ENCODE data around the gene SLC66A1.
A peak's percentile ranks its signal among the peaks of the same experiment; 100 is the strongest.
"Not testable (repeated sequence)": the region's sequence is repeated elsewhere in the genome, so short reads cannot be mapped to it uniquely, and the experiment has no call there.

The SLC66A1 gene, protein sequence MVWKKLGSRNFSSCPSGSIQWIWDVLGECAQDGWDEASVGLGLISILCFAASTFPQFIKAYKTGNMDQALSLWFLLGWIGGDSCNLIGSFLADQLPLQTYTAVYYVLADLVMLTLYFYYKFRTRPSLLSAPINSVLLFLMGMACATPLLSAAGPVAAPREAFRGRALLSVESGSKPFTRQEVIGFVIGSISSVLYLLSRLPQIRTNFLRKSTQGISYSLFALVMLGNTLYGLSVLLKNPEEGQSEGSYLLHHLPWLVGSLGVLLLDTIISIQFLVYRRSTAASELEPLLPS

DNA sequence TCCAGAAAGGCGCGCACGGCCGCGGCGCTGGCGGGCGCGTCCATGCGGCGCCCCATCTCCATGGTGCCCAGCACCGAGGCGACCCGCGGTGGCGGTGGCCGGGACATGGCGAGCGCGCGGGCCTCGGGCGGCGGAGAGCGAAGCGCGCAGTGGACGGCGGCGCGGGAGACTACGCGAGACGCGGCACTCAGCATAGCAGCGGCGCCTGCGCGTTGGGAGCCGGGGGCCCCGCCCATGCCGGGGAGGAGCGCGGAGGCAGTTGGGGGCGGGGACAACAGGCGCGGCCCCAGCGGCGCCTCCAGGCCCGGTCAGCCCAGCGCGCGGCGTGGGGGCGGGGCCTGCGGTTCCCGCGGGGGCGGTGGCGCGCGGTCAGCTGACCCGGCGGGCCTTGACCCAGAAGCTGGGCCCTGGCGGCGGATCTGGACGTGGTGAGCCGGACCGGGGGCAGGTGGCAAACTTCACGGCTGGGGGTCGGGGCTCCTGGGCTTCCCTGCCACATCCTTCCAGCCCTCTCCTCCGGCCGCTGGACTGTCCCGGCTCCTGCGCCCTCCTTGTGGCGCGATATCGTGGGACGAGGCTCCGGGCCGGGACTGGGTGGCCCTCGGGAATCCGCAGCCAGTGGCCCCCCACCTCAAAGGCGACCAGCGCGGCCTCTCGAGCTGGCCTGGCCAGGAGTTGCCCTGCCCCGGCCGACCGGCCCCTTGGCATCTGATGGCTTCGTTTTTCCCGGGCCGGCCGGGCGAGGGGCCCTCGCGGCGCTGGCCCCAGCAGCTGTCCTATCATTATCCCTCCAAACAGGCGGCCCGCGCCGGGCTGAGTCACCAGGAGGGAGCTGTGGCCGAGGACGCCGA lies at the start of gene SLC66A1, which contains the start of gene AKR7A2:
TSS of gene SLC66A1 (plus strand) at position 396 of the 851 bp plus-strand sequence. CDS start 5,352 bp downstream, outside the sequence.
TSS of gene AKR7A2 (minus strand) at position 214 of the 851 bp plus-strand sequence. CDS start at position 194, 20 bp downstream.
- peaks cover 6 to 8% of the 10 kb centered on the region in 2 donors for H3K36me3 ChIP-seq (ENCODE audit: control insufficient read depth in 2 of 2, insufficient read depth in 2 of 2, low read length in 2 of 2)
- H3K27me3 ChIP-seq (ENCODE audit: control insufficient read depth in 2 of 2, insufficient read depth in 2 of 2, low read length in 2 of 2): no peaks in the 10 kb centered on the region
- peak within 1 kb of the TSS; percentile 77 to 80 for H3K27ac ChIP-seq (ENCODE audit: low read depth in 2 of 2, low read length in 2 of 2)
- H3K9me3 ChIP-seq (ENCODE audit: control insufficient read depth in 2 of 2, low read length in 2 of 2): no peaks in the 10 kb centered on the region
- peak within 1 kb of the TSS; percentile 81 to 89 for H3K9ac ChIP-seq (ENCODE audit: low read depth in 1 of 2, low read length in 2 of 2)
- H3K4me3 ChIP-seq (ENCODE audit: low read length in 2 of 2): peak within 1 kb of the TSS; percentile 83 to 85
- H3K4me1 ChIP-seq (ENCODE audit: control insufficient read depth in 2 of 2, insufficient read depth in 2 of 2, low read length in 2 of 2): peaks cover 40 to 45% of the 10 kb centered on the region in 2 donors

DNA sequence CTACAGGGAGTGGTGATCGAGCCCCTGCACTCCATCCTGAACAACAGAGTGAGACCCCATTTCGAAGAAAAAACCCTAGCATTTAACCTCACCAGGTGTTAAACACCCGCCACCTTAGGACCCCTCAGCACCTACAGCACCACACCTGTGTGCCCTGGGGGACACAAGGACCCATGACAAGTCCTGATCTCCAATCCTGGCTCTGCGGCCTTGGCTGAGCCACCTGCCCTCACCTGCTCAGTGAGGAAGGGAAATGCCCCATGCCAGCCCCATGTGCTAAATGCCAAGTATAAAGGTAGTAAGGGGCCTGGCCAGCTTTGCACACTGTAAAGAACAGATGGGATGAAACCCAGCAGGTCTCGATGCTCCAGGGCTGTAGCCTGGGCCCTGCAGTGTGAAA lies 49.4 kb upstream of the SLC66A1 start:
- Histone ChIP-seq H3K9ac (ENCODE audit: low read depth in 1 of 2, low read length in 2 of 2) (no peak overlapping the region), H3K9me3 (ENCODE audit: control insufficient read depth in 2 of 2, low read length in 2 of 2) (no peaks in the 10 kb centered on the region), H3K27me3 (ENCODE audit: control insufficient read depth in 2 of 2, insufficient read depth in 2 of 2, low read length in 2 of 2) (no peaks in the 10 kb centered on the region), H3K27ac (ENCODE audit: low read depth in 2 of 2, low read length in 2 of 2) (no peak overlapping the region), H3K36me3 (ENCODE audit: control insufficient read depth in 2 of 2, insufficient read depth in 2 of 2, low read length in 2 of 2) (peaks cover 22 to 33% of the 10 kb centered on the region in 2 donors), H3K4me1 (ENCODE audit: control insufficient read depth in 2 of 2, insufficient read depth in 2 of 2, low read length in 2 of 2) (peaks cover 0 to 12% of the 10 kb centered on the region in 2 donors), H3K4me3 (ENCODE audit: low read length in 2 of 2) (no peak overlapping the region)

DNA sequence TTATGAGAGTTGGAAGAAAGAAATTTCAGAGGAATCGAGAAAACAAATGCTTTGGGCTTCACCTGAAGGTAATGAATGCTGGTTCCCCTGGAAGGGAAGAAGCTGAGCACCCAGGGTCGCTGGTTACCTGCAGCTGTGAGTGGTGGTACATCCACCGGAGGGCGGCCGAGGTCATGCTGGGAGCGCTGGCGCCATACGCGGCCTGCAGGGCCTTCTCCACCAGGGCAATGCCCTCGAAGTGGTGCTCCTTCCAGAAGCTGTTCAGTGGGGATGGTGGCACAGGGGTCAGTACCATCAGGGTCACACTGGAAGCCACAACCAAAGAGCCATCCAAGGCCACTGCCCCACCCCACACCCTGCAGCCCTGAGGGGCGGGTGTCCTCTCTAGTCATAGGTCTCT lies 43.7 kb upstream of the SLC66A1 start:
- no peak overlapping the region for H3K4me3 ChIP-seq (ENCODE audit: low read length in 2 of 2)
- H3K4me1 ChIP-seq (ENCODE audit: control insufficient read depth in 2 of 2, insufficient read depth in 2 of 2, low read length in 2 of 2): peaks cover 0 to 11% of the 10 kb centered on the region in 2 donors
- H3K36me3 ChIP-seq (ENCODE audit: control insufficient read depth in 2 of 2, insufficient read depth in 2 of 2, low read length in 2 of 2): peaks cover 13 to 16% of the 10 kb centered on the region in 2 donors
- no peaks in the 10 kb centered on the region for H3K9me3 ChIP-seq (ENCODE audit: control insufficient read depth in 2 of 2, low read length in 2 of 2)
- H3K27ac ChIP-seq (ENCODE audit: low read depth in 2 of 2, low read length in 2 of 2): no peak overlapping the region
- H3K27me3 ChIP-seq (ENCODE audit: control insufficient read depth in 2 of 2, insufficient read depth in 2 of 2, low read length in 2 of 2): no peaks in the 10 kb centered on the region
- no peak overlapping the region for H3K9ac ChIP-seq (ENCODE audit: low read depth in 1 of 2, low read length in 2 of 2)

DNA sequence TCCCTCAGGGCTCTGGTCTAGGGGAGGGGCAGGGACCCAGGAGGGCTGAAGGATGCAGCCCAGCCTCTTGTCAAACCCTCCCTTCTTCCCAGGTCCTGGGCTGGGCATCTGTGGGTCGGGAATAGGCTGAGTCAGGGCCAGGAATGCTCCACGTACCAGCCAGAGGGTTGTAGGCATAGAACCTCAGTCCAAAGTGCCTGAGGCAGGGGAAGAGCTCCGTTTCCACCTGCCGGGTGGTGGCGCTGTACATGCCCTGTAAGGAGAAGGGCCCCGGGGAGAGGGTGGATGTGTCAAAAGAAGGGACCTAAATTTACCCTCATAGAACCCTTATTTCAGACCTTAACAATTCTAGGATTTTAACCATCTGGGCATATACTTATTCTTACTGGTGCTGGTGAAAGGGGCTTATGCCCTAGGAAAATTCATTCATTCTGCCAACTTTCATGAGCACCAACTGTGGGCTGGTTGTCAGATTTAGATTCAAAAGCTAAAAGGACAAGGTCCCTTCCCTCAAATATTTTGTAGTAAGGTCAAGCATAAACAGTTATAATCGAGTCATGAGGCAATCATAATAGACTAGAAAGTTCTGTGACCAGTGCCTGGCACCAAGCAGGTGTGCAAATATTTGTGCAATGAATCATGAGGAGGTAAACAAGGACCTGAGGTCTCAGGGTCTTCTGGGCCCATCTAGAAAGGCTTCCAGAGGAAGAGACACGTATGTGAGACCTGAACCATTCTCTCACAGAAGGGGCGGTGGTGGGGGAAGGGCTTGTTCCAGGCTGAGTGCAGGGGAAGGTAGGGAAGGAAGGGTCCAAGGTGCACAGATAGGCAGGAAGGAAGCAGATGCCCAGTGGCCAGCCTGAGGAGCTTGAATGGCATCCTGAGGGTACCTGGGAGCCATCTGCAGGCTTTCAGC lies 42.4 kb upstream of the SLC66A1 start:
- not testable (repeated sequence) for H3K9ac ChIP-seq (ENCODE audit: low read depth in 1 of 2, low read length in 2 of 2); H3K27me3 ChIP-seq (ENCODE audit: control insufficient read depth in 2 of 2, insufficient read depth in 2 of 2, low read length in 2 of 2); H3K9me3 ChIP-seq (ENCODE audit: control insufficient read depth in 2 of 2, low read length in 2 of 2); H3K4me3 ChIP-seq (ENCODE audit: low read length in 2 of 2)
- peaks cover 13 to 16% of the 10 kb centered on the region in 2 donors for H3K36me3 ChIP-seq (ENCODE audit: control insufficient read depth in 2 of 2, insufficient read depth in 2 of 2, low read length in 2 of 2)
- peak overlapping the region in 1 of 2 donors; percentile 41 for H3K27ac ChIP-seq (ENCODE audit: low read depth in 2 of 2, low read length in 2 of 2)
- H3K4me1 ChIP-seq (ENCODE audit: control insufficient read depth in 2 of 2, insufficient read depth in 2 of 2, low read length in 2 of 2): peaks cover 0 to 18% of the 10 kb centered on the region in 2 donors

DNA sequence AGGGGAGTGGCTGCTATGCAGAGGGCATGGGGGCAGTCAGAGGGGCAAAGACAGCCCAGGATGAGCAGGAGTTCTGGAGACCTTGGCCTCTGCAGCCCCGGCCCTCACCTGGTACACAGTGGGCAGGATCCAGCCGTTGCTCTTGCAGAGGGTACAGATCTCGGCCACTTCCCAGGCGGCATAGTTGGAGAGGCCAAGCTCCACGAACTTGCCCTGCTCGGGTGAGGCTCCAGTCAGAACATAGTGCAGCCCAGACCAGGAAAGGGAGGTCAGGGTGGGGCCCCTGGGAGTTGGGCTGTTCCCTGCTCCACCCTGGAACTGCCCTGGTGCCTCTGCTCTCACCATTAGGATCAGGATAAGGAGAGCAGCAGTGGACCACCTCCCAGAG lies 41.8 kb upstream of the SLC66A1 start:
- H3K9ac ChIP-seq (ENCODE audit: low read depth in 1 of 2, low read length in 2 of 2); H3K4me3 ChIP-seq (ENCODE audit: low read length in 2 of 2); H3K27me3 ChIP-seq (ENCODE audit: control insufficient read depth in 2 of 2, insufficient read depth in 2 of 2, low read length in 2 of 2); H3K9me3 ChIP-seq (ENCODE audit: control insufficient read depth in 2 of 2, low read length in 2 of 2): not testable (repeated sequence)
- Histone ChIP-seq H3K27ac (ENCODE audit: low read depth in 2 of 2, low read length in 2 of 2) (peak overlapping the region; percentile 41 to 43), H3K36me3 (ENCODE audit: control insufficient read depth in 2 of 2, insufficient read depth in 2 of 2, low read length in 2 of 2) (peaks cover 13% of the 10 kb centered on the region in 2 donors), H3K4me1 (ENCODE audit: control insufficient read depth in 2 of 2, insufficient read depth in 2 of 2, low read length in 2 of 2) (peaks cover 0 to 18% of the 10 kb centered on the region in 2 donors)

DNA sequence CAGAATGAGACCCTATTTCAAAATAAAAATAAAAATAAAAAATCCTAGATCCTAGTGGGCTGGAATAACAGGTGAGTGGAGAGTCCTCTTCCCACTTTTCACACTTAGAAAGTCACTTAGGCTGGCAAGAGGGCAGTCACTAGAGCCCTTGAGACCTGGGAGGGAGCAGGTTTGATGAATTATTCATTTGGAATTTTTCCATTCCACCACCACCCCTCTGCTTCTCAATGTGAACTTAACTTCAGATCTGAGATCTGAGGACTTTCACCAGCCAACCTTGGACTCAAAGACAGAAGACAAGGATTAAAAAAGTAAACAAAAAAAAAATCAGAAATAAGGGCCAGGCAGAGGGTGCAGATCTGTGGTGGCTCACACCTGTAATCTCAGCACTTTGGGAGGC lies 40.1 kb upstream of the SLC66A1 start:
- Histone ChIP-seq H3K27ac (ENCODE audit: low read depth in 2 of 2, low read length in 2 of 2) (no peak overlapping the region), H3K9ac (ENCODE audit: low read depth in 1 of 2, low read length in 2 of 2) (no peak overlapping the region), H3K4me1 (ENCODE audit: control insufficient read depth in 2 of 2, insufficient read depth in 2 of 2, low read length in 2 of 2) (peaks cover 0 to 18% of the 10 kb centered on the region in 2 donors), H3K4me3 (ENCODE audit: low read length in 2 of 2) (no peak overlapping the region), H3K36me3 (ENCODE audit: control insufficient read depth in 2 of 2, insufficient read depth in 2 of 2, low read length in 2 of 2) (peaks cover 8 to 13% of the 10 kb centered on the region in 2 donors), H3K9me3 (ENCODE audit: control insufficient read depth in 2 of 2, low read length in 2 of 2) (no peaks in the 10 kb centered on the region), H3K27me3 (ENCODE audit: control insufficient read depth in 2 of 2, insufficient read depth in 2 of 2, low read length in 2 of 2) (no peaks in the 10 kb centered on the region)

DNA sequence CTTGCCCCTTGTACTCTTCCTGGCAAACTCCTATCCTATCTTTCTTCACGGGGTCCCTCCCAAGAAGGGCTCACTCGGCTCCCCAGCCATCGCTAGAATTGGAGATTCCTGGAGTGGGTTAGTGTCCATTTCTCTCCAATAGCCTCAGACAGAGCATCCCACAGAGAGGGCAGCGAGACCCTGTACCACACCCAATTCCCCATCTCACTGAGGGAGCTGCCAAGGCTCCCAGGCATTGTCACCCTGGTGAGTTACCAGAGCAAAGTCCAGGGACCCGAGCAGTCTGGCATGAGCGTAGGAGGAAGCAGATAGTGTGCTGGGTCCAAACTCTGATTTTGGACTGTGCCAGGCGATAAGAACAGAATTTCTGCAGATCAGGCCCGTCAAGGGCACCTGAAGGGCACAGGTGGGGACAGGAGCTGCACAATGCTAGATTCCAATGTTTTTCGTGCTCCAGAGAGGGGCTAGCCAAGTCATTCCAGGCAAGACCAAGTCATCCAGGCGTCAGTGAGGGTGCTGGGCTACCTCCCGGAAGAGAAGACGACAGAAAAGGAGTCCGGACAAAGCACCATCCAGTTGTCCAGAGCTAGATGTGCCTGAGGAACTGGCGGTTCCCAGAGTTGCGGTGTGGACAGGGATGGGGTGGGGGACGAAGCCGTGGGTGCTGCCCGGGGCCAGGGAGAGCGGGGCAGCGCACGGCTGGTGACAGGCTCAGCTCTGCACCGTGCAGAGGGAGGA lies 38.9 kb upstream of the SLC66A1 start:
- H3K9ac ChIP-seq (ENCODE audit: low read depth in 1 of 2, low read length in 2 of 2): peak overlapping the region in 1 of 2 donors; percentile 51
- H3K27ac ChIP-seq (ENCODE audit: low read depth in 2 of 2, low read length in 2 of 2): peak overlapping the region; percentile 43 to 45
- H3K27me3 ChIP-seq (ENCODE audit: control insufficient read depth in 2 of 2, insufficient read depth in 2 of 2, low read length in 2 of 2): no peaks in the 10 kb centered on the region
- H3K9me3 ChIP-seq (ENCODE audit: control insufficient read depth in 2 of 2, low read length in 2 of 2): no peaks in the 10 kb centered on the region
- H3K4me3 ChIP-seq (ENCODE audit: low read length in 2 of 2): no peak overlapping the region
- H3K36me3 ChIP-seq (ENCODE audit: control insufficient read depth in 2 of 2, insufficient read depth in 2 of 2, low read length in 2 of 2): peaks cover 8% of the 10 kb centered on the region in 2 donors
- peaks cover 0 to 18% of the 10 kb centered on the region in 2 donors for H3K4me1 ChIP-seq (ENCODE audit: control insufficient read depth in 2 of 2, insufficient read depth in 2 of 2, low read length in 2 of 2)

DNA sequence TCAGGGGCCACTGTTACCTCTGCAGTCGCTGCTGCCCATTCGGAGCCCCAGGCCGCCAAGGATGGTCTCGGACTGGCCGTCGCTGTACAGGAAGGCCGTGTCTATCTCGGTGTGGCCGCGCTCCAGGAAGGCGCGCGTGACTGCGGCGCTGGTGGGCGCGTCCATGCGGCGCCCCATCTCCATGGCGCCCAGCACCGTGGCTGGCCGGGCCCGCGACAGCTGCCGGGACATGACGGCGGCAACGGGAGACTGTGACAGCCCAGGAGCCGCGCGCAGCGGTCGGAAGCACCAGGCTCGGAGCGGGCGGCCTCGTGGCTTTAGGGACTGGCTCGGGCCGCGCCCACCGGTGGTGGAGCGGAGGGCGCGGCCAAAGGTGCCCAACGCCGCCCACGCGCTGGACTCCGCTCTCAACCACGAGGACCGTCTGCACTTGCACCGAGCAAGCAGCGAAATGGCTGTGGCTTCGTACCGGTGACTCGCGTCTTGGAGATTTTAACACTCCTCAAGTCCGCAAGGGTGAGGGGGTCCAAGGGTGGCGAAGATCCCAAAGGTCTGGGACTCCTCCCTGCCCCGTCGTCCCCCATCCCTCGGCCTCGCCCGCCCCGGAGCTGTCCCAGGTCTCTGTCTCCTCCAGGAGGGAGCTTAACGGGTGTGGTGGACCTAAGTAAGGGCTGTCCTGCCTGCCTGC lies 38.1 kb upstream of the SLC66A1 start:
- H3K9me3 ChIP-seq (ENCODE audit: control insufficient read depth in 2 of 2, low read length in 2 of 2); H3K36me3 ChIP-seq (ENCODE audit: control insufficient read depth in 2 of 2, insufficient read depth in 2 of 2, low read length in 2 of 2); H3K27me3 ChIP-seq (ENCODE audit: control insufficient read depth in 2 of 2, insufficient read depth in 2 of 2, low read length in 2 of 2); H3K4me3 ChIP-seq (ENCODE audit: low read length in 2 of 2): not testable (repeated sequence)
- Histone ChIP-seq H3K9ac (ENCODE audit: low read depth in 1 of 2, low read length in 2 of 2) (peak overlapping the region in 1 of 2 donors; percentile 51), H3K27ac (ENCODE audit: low read depth in 2 of 2, low read length in 2 of 2) (peak overlapping the region; percentile 43 to 45), H3K4me1 (ENCODE audit: control insufficient read depth in 2 of 2, insufficient read depth in 2 of 2, low read length in 2 of 2) (peaks cover 0 to 18% of the 10 kb centered on the region in 2 donors)

DNA sequence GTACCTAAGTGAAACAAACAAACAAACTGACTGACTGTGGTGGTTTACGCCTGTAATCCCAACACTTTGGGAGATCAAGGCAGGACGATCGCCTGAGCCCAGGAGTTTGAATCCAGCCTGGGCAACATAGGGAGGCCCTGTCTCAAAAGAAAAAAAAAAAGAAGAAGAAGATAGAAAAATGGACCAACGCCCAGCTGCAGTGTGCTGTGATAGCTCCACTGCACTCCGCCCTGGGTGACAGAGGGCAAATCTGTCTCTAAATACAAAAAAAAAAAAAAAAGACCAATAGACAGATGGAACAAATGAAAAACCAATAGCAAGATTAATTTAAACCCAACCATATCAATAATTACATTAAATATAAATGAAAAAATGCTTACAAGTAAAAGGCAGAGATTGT lies 37.5 kb upstream of the SLC66A1 start:
- Histone ChIP-seq H3K4me3 (ENCODE audit: low read length in 2 of 2) (no peak overlapping the region), H3K4me1 (ENCODE audit: control insufficient read depth in 2 of 2, insufficient read depth in 2 of 2, low read length in 2 of 2) (peaks cover 0 to 18% of the 10 kb centered on the region in 2 donors), H3K36me3 (ENCODE audit: control insufficient read depth in 2 of 2, insufficient read depth in 2 of 2, low read length in 2 of 2) (peaks cover 0 to 1% of the 10 kb centered on the region in 2 donors), H3K27me3 (ENCODE audit: control insufficient read depth in 2 of 2, insufficient read depth in 2 of 2, low read length in 2 of 2) (no peaks in the 10 kb centered on the region), H3K9me3 (ENCODE audit: control insufficient read depth in 2 of 2, low read length in 2 of 2) (no peaks in the 10 kb centered on the region), H3K9ac (ENCODE audit: low read depth in 1 of 2, low read length in 2 of 2) (no peak overlapping the region), H3K27ac (ENCODE audit: low read depth in 2 of 2, low read length in 2 of 2) (no peak overlapping the region)
